HT1080 (cell line): ENCODE data around the gene RAB10. TPM values are rescaled to one million over a fixed set of nuclear protein-coding genes. Genes with fewer than 3 reads are reported as not detected.
"Not testable (repeated sequence)": the region's sequence is repeated elsewhere in the genome, so short reads cannot be mapped to it uniquely, and the experiment has no call there.

Experiments used
- DNase-seq: peaks from one replicate; pipeline ENCODE4 v3.0.0-alpha.2; 2015; ENCODE audit warnings: low read depth
- total RNA-seq: library from RNA; depleted of rRNA; stranded (reverse); fragments of >200 nt; shearing (Covaris generic); gene quantifications from 2 replicates; pipeline ENCODE4 v1.2.3, GENCODE V29; 2014

The RAB10 gene
- total RNA-seq, 1 experiment from 2014 or later: 126 TPM

DNA sequence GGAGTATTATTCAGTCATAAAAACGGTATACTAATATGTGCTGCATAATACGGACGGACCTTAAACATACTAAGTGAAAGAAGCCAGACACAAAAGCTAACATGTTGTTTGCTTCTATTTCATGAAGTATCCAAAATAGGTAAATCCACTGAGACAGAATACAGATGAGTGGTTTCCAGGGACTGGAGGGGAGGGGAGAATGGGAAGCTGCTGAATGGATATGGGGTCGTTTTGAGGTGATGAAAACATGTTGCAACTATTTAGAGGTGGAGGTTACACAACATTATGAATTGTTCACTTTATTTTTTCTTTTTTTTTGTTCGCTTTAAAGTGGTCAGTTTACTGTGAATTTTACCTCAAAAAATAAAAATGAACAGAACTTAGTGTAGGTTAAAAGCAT, 52.9 kb downstream of the RAB10 start:
- DNase-seq: no peak

DNA sequence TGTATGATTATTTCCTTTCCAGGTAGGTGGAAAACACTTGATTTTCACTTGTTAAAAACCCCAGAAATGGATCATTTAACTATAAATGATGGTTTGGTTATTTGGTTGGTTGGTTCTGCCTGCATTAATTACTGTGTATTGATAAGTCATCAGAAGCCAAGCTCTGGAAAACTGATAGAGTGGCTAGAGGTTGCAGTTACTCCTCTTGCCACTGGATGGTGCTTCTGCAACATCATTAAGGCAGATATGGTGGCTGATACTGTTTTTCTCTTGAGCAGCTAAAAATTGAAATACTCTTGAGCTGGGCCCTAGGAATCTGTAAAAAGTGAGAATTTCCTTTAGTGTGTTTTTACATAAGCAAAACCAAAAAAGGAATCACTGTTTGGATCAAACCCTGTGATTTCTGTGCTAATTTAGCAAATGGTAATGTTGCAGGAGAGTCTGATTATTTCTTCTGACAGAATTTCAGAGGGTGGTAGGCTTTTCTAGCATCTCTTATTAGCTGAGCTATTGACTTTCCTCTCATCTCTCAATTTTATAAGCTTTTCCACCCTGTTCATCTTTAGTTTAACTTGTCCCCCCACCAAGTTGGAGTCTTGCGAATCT, 54.3 kb downstream of the RAB10 start:
- DNase-seq: no peak

DNA sequence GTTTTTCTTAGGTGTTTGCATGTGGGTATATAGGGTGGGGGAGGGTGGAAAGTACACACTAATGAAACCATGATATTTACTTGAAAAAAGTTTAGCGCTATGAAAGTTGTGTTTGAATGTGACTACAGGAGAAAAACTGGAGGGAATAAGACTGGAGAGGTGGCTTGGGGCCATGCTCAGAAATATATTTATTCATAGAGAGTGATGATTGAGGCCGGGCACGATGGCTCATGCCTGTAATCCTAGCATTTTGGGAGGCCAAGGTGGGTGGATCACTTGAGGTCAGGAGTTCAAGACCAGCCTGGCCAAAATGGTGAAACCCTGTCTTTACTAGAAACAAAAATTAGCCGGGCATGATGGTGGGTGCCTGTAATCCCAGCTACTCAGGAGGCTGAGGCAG, 55.0 kb downstream of the RAB10 start:
- not testable (repeated sequence) for DNase-seq

DNA sequence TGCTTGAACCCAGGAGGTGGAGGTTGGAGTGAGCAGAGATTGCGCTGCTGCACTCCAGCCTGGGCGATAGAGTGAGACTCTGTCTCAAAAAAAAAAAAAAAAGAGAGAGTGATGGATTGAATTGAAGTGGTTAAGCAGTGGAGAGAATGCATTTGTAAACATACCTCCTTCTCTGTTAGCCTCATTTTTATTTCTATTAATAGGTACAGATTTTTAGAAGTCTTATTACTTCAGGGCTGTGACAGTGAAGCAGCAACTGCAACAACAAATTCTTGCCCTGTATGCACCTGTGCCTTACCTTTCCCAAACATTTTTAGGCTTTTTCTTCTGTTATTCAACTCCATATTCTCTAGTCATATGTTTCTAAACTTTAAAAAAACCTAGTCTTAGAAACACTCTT, 55.5 kb downstream of the RAB10 start:
- no peak for DNase-seq

DNA sequence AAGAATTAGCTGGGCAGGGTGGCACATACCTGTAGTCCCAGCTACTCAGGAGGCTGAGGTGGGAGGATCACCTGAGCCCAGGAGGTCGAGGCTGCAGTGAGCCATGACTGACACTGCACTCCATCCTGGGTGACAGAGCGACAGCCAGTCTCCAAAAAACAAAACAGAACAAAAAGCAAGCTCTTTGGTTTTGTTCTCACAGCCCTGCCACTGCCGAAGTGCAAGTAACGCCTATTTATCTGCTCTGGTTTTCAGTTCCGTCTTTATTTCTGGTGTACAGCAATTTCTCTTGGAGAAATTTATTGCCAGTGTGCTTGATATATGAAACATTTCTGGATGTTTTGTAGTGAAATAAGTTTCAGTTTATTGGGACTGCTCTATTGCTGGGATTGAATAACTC, 61.9 kb downstream of the RAB10 start:
- DNase-seq: no peak

DNA sequence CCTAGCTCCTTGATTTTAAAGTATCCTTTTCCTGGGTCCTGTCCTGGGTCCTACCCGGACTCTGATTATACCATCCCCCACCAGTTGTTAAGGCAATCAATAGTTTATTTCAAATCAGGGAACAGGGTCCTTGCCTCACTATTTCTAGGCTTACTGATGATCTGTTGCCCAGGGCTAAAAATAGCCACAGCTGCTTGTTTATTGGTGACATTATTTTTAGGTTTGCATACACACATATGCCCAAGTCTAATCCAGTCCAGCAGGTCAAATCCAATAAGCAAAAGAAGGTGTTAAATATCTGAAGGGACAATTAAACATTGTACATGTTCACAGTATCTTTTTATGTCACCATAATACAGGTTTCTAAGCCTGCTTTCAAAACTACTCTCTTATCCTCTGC, 66.0 kb downstream of the RAB10 start:
- no peak for DNase-seq

DNA sequence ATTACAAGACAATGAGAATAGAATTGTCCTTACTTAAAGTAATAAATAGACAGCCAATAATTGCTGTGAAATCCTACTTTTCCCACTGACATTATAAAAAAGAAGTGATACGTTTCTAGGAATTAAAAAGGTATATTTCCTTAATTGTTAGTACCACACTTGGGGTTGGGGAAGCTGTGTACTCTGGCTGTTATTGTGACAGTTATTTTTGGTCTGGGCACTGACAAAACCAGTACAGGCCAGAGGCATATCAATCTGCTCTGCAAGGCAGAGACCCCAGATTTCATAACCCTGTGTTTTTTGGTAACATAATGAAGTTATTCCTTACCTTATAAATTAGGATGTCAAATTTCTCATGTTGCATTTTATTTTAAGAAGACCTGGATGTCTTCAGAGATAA, 66.5 kb downstream of the RAB10 start:
- DNase-seq: no peak

DNA sequence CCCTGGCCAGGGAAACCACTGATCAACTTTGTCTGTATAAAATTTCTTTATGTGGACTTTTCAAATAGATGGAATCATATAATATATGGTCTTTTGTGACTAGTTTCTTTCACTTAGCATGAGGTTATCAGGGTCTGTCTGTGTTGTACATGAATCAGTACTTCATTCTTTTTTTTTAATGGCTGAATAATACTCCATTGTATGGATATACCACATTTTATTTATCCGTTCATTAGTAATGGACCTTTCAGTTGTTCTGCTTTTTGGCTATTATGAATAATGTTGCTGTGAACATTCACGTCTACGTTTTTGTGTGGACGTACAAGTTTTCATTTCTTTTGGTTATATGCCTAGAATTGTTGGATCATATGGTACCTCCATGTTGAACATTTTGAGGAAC, 69.9 kb downstream of the RAB10 start:
- no peak for DNase-seq

DNA sequence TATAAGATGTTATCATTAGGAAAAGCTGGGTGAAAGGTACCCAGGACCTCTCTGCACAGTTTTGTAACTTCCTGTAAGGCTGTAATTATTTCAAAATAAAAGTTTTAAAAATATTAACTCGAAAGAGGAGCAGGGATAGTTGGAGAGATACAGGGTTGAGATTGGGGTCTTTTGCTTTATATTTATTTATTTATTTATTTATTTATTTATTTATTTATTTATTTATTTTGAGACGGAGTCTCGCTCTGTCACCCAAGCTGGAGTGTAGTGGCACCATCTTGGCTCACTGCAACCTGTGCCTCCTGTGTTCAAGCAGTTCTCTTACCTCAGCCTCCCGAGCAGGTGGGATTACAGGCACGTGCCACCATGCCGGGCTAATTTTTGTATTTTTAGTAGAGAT, 74.8 kb downstream of the RAB10 start:
- DNase-seq: not testable (repeated sequence)

DNA sequence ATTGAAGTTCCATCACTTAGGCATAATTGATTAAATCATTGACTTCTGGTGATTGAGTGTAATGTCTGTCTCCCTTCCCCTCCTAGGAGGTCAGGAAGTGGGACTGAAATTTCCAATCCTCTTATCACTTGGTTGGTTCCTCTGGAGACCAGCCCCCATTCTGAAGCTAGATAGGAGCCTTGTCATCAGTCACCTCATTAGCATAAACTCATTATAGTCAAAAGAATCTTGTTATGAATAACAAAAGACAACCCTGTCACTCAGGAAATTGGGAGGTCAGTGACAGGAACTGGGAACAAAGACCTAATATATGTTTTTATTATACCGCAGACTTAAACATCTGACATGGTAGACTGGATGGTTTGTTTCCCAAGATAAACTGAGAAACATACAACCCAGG, 78.3 kb downstream of the RAB10 start:
- no peak for DNase-seq

DNA sequence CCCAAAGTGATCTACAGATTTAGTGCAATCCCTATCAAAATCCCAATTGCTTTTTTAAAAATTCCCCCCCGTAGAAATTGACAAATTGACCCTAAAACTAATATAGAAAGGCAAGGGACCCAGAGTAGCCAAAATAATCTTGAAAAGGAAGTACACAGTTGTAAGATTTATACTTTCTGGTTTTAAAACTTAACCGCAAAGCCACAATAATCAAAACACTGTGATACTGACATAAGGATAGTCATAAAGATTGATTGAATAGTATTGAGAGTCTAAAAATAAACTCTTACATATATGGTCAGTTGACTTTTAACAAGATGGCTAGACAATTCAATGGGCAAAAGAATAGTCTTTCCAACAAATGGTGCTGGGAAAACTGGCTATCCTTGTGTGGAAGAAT, 80.3 kb downstream of the RAB10 start:
- no peak for DNase-seq

DNA sequence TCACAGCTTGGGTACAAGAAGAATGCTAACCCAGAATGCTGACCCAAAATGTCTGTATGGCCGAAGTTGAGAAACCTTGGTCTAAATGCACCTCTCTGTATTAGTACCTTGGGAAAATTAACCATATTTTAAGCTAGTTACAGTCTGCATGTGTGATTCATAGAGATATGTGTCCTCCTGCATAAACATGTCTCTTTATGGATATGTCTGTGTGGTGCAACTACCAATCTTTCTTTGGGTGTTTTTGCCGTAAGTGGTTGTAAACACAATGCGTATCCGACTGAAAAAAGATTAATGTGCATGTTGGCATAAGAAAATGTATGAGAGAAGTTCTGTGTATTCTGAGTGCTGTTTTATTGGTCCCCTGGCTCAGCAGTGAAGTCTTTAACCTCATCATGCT, 84.8 kb downstream of the RAB10 start:
- DNase-seq: no peak

DNA sequence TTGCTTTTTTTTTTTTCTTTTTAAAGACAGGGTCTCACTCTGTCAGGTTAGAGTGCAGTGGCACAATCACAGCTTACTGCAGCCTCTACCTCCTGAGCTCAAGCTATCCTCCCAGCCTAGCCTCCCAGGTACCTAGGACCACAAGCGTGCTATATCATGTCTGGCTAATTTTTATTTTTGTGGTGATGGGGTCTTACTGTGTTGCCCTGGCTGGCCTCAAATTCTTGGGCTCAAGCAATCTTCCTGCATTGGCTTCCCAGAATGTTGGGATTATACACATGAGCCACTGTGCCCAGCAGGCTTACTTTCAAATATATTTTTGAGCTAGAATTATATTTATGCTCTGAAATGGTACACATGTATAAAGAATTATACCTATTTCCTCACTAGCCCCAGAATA, 85.6 kb downstream of the RAB10 start:
- DNase-seq: no peak

DNA sequence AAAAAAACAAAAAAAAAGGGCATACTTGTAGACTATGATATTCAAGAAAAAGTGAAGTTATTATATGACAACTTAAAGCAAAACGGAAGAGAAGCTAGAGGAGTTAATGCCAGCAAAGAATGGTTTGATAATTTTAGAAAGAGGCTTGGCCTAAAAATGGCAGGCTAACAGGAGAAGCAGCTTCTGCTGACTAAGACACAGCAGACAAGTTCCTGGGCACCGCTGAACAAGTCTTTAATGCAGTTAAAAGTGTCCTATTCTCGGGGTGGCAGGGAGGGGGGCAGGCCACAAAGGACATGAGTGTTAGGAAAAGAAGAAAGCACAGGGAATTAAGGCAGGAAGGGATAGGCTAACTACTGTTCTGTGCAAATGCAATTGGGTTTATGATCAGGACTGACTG, 88.7 kb downstream of the RAB10 start:
- no peak for DNase-seq

DNA sequence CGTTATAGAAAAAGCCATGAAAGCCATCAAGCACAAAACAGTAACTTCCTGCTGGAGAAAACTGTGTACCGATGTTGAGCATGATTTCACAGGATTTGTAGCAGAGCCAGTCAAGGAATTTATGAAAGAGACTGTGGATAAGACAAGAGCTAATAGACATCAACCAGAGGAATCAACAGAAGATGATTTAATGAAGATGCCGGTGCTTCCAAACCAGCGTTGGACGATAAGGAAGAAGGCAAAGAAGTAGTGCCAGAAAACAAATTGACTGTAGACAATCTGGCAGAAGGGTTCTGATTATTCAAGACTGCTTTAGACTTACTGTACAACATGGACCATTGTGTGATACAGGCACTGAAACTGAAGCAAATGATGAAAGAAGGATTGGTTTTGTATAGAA, 89.5 kb downstream of the RAB10 start:
- no peak for DNase-seq

DNA sequence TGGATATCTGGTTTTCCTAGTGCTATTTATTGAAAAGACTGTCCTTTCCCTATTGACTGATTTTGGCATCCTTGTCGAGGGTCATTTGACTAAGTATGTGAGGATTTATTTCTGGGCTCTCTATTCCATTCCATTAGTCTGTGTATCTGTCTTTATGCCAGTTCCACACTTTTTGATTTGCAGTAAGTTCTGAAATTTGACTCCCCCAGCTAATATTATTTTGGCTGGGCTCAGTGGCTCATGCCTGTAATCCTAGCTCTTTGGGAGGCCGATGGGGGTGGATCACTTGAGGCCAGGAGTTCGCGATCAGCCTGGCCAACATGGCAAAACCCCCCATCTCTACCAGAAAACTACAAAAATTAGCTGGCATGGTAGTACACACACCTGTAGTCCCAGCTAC, 92.2 kb downstream of the RAB10 start:
- no peak for DNase-seq

DNA sequence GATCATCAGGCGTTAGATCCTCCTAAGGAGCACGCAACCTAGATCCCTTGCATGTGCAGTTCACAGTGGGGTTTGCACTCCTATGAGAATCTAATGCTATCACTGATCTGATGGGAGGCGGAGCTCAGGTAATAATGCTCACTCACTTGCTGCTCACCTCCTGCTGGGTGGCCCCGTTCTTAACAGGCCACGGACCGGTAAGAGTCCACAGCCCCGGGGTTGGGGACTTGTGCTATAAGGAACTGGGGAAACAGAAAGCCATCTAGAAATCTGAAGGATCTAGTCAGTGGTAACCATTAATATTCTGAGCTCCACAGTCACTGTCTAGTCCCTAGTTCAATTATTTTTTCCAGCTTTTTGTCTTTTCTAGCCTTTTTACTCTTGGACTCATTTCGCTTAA, 94.3 kb downstream of the RAB10 start:
- DNase-seq: no peak

DNA sequence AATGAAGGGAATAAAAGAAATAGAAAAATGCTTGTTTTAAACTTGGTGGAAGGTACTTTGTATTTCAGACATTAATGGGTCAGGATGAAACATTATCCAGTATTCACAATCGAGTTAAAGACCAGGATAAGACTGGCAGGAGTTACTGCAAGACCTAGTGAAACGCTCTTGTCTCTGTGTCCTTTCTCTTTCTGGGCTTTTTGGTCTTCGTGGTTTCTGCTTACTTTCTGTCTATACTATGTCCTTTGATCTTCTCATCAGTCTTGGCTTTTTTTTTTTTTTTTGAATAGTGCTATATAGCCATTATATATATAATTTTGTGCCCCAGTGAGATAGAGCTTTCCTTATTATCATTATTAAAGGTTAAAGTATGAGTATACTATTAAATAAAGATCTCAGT, 96.9 kb downstream of the RAB10 start:
- DNase-seq: no peak

DNA sequence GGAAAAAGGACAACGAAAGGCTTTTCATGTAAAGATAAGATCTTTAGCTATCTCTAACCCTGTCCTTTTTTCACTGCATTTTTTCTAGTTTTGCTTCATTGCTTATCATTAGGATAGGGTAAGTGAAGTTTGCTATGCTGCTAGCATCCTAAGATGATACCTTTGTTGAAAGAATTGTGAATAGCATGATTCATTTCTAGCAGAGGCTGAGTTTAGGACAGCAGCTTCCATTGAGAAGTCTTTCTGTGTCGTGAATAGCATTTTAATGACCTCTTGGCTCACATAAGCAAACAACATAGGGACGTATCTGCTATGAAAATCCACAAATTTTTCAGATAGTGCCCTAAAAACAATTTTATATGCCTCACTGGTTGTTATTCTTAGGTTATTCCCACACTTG, 102.6 kb downstream of the RAB10 start:
- DNase-seq: no peak

DNA sequence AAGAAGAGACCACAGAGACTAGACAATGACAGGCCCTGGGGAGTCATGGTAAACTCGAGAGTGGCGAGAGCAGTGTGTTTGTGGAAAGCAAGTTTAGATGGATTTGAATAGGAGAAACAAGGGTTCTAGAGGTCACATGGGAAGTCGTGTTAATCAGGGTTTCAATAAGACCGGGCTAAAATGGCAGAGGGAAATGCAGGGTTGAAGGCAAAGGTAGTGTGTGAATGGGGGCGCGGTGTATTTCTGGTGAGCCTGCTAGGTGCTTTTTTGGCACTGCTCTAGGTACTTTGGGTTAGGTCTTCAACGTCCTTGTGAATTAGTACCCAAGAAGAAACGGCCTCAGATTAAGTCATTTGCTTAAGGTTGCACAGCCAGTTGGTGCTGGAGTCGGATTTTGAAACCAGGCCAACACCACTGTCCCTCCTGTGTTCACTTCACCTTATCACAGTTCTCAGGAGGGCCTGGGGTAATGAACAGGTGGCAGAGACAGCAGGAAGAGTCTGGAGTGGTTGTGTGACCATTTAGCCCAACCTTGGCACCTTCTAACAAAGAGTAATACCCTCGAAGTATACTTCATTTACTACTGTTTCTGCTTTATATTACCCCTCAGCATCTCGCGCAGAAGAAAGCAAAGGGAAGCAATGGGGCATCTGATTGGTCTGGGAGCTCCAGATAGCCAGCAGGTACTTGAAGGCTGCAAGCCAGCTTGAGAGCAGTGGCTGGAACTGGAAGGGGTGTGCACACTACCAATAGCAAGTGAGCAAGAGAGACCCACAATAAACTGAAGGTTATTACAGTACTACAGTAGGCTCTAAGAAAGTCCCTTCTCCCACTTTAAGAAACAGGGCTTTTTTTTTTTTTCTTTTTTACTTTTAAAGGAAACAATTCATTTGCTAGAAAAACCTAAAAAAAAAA, 105.6 kb downstream of the RAB10 start:
- no peak for DNase-seq

DNA sequence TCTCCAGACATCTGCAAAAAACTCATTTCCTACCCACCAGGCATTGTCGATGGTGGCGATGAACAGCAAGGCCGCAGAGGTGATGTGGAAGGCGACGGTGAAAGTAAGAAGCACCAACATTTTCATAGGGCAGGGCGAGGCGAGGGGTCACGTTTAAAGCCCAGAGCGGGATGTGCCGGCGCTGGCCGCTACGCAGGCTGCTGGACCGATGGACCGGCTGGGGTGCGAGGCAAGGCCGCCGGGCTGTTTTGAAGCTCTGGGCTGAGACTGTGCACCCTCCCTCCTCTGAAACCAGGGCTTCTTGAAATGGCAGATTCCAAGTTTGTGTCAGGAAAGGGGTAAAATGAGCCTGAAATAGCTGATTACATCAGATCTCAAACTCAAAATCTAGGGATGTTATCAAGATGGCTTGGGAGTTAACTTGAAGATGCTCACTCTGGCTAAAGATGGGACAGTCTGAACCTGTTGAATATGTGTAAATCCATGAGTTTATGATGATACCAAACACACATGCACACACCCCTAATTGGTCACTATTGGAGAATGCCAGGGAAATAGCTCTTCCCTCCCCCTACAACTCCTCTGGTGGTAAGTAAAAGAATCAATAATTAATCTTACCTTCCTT, 107.4 kb downstream of the RAB10 start:
- no peak for DNase-seq

DNA sequence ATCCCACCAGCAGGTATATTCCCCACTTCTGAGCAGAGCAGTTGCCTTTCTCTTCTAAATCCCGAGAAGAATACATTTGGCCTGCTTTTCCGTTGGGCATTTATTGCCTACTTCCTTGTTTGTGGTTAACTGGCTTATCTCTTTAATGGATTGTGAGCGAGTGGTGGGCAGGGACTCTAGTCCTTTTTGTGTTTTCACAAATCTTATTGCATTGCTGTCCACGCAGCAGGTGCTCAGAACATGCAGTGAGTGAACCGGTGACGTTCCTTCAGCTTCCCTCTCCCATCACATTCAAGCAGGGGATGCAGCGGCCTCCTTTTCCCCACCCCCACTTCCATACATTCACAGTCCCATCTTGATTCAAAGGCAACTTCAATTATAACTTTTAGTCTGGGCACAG, 110.1 kb downstream of the RAB10 start:
- no peak for DNase-seq
